ENCODE measurements around the gene GRIK1.

DNA sequence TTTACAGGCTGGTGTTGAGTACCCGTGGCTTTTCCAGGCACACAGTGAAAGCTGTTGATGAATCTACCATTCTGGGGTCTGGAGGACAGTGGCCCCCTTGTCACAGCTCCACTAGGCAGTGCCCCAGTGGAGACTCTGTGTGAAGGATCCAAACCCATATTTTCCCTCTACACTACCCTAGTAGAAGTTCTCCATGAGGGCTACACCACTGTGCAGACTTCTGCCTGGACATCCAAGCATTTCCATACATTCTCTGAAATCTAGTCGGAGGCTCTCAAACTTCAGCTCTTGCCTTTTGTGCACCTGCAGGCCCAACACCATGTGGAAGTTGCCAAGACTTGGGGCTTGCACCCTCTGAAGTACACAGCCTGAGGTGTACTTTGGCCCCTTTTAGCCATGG lies 413.3 kb downstream of the GRIK1 start:
- TF ChIP-seq POLR2AphosphoS5 (IDR thresholded peaks at IDR 0.05) (no peak), POLR2A (IDR thresholded peaks at IDR 0.05) (no peak), EP300 (IDR thresholded peaks at IDR 0.05) (no peak)
- TF ChIP-seq, protein P1, sequence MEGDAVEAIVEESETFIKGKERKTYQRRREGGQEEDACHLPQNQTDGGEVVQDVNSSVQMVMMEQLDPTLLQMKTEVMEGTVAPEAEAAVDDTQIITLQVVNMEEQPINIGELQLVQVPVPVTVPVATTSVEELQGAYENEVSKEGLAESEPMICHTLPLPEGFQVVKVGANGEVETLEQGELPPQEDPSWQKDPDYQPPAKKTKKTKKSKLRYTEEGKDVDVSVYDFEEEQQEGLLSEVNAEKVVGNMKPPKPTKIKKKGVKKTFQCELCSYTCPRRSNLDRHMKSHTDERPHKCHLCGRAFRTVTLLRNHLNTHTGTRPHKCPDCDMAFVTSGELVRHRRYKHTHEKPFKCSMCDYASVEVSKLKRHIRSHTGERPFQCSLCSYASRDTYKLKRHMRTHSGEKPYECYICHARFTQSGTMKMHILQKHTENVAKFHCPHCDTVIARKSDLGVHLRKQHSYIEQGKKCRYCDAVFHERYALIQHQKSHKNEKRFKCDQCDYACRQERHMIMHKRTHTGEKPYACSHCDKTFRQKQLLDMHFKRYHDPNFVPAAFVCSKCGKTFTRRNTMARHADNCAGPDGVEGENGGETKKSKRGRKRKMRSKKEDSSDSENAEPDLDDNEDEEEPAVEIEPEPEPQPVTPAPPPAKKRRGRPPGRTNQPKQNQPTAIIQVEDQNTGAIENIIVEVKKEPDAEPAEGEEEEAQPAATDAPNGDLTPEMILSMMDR (IDR thresholded peaks at IDR 0.05) = no peak

Measured in suprapubic skin (tissue), 4 donors.